ENCODE measurements around the gene FRMD6. TPM values are rescaled to one million over a fixed set of nuclear protein-coding genes. Genes with fewer than 3 reads are reported as not detected.

FRMD6 gene
- total RNA-seq, 1 donor from 2014 or later: 228 TPM

DNA sequence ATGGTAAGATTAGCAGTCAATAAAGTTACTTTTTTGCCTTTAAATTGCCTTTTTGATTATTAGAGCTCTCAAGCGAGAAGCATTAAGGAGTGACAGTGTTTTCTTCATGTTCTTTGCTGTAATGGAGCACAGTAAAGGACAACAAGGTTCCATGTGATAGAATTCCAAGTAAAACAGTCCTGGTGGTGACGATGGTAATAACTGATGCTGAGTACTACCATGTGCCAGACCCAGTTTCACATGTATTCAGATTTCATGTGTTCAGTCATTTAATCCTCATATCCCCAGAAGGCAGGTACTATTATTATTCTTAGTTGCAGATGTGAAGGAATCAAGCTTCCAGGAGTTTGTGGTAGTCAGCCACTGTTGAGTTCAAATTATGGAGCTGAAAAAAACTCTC is 79.0 kb downstream of the FRMD6 start:
- TF ChIP-seq, protein P1, sequence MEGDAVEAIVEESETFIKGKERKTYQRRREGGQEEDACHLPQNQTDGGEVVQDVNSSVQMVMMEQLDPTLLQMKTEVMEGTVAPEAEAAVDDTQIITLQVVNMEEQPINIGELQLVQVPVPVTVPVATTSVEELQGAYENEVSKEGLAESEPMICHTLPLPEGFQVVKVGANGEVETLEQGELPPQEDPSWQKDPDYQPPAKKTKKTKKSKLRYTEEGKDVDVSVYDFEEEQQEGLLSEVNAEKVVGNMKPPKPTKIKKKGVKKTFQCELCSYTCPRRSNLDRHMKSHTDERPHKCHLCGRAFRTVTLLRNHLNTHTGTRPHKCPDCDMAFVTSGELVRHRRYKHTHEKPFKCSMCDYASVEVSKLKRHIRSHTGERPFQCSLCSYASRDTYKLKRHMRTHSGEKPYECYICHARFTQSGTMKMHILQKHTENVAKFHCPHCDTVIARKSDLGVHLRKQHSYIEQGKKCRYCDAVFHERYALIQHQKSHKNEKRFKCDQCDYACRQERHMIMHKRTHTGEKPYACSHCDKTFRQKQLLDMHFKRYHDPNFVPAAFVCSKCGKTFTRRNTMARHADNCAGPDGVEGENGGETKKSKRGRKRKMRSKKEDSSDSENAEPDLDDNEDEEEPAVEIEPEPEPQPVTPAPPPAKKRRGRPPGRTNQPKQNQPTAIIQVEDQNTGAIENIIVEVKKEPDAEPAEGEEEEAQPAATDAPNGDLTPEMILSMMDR (IDR thresholded peaks at IDR 0.05; ENCODE audit: insufficient read depth, low read length, poor library complexity, severe bottlenecking): no peak

DNA sequence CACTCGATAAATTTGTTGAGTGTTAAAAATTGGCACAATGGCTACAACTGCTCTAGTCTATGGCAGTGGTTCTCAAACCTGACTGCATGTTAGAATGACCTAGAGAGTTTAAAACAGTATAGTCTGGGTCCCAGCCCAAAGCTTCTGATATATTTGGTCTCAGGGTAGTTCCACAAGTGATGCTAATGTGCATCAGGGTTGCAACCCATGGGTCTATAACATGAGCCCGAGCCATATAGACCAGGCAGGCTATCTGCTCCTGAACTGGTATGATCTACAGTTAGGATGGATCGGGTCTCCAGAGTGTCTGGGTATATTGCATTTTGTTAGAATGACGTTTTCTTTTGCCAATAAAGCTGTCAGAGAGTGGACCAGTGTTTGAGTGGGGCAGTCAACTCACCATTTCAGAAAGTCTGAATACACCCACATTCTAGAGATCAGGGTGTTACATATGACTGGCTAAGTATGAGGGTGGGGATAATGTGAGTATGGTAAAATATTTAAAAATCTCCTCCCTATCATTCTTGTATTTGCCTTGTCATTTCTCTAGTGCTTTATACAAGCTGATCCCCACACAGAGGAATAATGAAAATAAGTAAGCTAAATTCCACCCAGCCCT is 80.9 kb downstream of the FRMD6 start:
- no peak for DNase-seq (ENCODE audit: low read depth)
- TF ChIP-seq, protein P1 (IDR thresholded peaks at IDR 0.05; ENCODE audit: insufficient read depth, low read length, poor library complexity, severe bottlenecking): no peak
- H3K27me3 ChIP-seq (ENCODE audit: control insufficient read depth, insufficient read depth, low read length): no peaks in the 10 kb centered on the region
- H3K36me3 ChIP-seq (ENCODE audit: control insufficient read depth, insufficient read depth, low read length): peaks cover 3% of the 10 kb centered on the region
- no peak overlapping the region for H3K4me3 ChIP-seq (ENCODE audit: low read depth, low read length)

More for the DNA sequence above, 79.0 kb downstream of the FRMD6 start:
- peaks cover 3% of the 10 kb centered on the region for H3K36me3 ChIP-seq (ENCODE audit: control insufficient read depth, insufficient read depth, low read length)
- DNase-seq (ENCODE audit: low read depth): no peak
- H3K4me3 ChIP-seq (ENCODE audit: low read depth, low read length): no peak overlapping the region
- no peaks in the 10 kb centered on the region for H3K27me3 ChIP-seq (ENCODE audit: control insufficient read depth, insufficient read depth, low read length)

DNA sequence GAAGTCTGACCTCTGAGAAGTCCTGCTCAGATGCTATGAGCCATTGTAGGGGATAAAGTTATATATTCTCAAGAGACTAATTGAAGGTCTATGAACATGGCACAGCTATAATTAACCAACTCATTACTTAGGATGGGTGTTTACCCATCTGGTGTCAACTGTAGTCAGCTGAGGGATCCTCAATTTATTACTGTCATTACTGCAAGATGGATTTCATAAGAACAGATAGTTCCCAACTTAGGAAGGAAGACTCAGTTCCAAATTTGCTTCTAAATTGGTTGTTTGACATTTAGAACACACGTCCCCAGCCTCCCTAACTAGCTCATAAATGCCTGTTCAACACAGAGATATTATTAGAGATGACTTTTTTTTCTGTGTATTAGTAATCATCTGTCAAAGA is 81.4 kb downstream of the FRMD6 start:
- Histone ChIP-seq H3K27me3 (ENCODE audit: control insufficient read depth, insufficient read depth, low read length) (no peaks in the 10 kb centered on the region), H3K4me3 (ENCODE audit: low read depth, low read length) (no peak overlapping the region), H3K36me3 (ENCODE audit: control insufficient read depth, insufficient read depth, low read length) (peaks cover under 1% of the 10 kb centered on the region)
- DNase-seq (ENCODE audit: low read depth): no peak
- TF ChIP-seq, protein P1 (IDR thresholded peaks at IDR 0.05; ENCODE audit: insufficient read depth, low read length, poor library complexity, severe bottlenecking): no peak

DNA sequence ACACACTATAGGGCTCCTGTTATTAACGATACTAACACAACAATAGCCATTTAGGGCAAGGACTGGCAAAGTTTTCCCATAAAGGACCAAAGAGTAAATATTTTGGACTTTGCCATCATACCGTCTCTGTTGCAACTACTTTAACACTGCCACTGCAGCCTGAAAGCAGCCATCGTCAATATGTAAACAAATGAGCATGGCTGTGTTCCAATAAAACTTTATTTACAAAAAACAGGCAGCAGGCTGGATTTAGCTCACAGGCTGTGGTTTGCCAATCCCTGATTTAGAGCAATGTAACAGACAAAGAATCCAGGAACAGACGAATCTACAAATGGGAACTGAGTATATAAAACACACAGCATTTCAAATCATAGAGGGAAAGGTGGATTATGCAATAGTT is 84.1 kb downstream of the FRMD6 start:
- no peak for DNase-seq (ENCODE audit: low read depth)
- no peak overlapping the region for H3K4me3 ChIP-seq (ENCODE audit: low read depth, low read length)
- TF ChIP-seq, protein P1 (IDR thresholded peaks at IDR 0.05; ENCODE audit: insufficient read depth, low read length, poor library complexity, severe bottlenecking): no peak

DNA sequence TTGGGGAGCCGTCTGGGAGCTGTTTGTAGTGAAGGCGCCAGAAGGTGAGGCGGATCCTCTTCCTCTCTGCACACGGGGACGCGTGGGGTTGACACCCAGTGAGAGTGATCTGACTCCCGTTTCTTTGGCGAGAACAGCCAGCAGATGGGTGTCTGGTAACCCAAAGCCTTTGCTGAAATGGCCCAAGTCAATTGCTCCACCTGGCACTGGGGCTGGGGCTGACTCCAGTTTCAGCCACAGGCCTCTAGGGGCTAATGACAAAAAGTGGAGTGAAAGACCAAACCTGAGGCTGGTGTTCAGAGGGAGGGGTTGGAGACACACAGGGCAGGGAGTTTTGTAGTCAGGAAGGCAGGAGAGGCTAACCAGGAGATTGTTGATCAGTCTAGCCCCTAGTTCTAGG is 87.0 kb downstream of the FRMD6 start:
- TF ChIP-seq, protein P1 (IDR thresholded peaks at IDR 0.05; ENCODE audit: insufficient read depth, low read length, poor library complexity, severe bottlenecking): no peak
- no peaks in the 10 kb centered on the region for H3K36me3 ChIP-seq (ENCODE audit: control insufficient read depth, insufficient read depth, low read length)
- no peaks in the 10 kb centered on the region for H3K27me3 ChIP-seq (ENCODE audit: control insufficient read depth, insufficient read depth, low read length)
- DNase-seq (ENCODE audit: low read depth): no peak
- no peak overlapping the region for H3K4me3 ChIP-seq (ENCODE audit: low read depth, low read length)

More for the DNA sequence above, 84.1 kb downstream of the FRMD6 start:
- H3K36me3 ChIP-seq (ENCODE audit: control insufficient read depth, insufficient read depth, low read length): no peaks in the 10 kb centered on the region
- no peaks in the 10 kb centered on the region for H3K27me3 ChIP-seq (ENCODE audit: control insufficient read depth, insufficient read depth, low read length)

DNA sequence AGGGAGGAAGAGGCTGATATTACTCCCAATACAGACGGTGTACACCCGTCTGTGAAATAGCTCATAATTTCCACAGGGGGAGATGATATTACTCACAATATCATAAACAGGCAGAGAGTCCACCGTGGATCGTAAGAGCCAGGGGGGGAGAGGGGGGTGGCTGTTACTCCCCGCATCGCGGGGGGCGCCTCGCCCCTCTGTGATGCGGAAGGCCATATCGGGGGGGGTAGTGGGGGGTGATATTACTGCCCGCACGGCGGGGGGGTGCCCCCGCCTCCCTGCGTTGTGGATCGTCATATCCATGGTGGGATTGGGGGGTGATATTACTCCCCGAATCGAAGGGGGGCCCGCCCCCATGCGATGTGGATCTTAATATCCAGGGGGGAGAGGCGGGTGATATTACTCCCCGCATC is 91.9 kb downstream of the FRMD6 start:
- TF ChIP-seq, protein P1 (IDR thresholded peaks at IDR 0.05; ENCODE audit: insufficient read depth, low read length, poor library complexity, severe bottlenecking): no peak
- Histone ChIP-seq H3K4me3 (ENCODE audit: low read depth, low read length) (no peak overlapping the region), H3K36me3 (ENCODE audit: control insufficient read depth, insufficient read depth, low read length) (no peaks in the 10 kb centered on the region), H3K27me3 (ENCODE audit: control insufficient read depth, insufficient read depth, low read length) (no peaks in the 10 kb centered on the region)
- no peak for DNase-seq (ENCODE audit: low read depth)
